Adipose tissue (tissue), 3 donors: ENCODE data around the gene APOL6. TPM values are rescaled to one million over a fixed set of nuclear protein-coding genes. Genes with fewer than 3 reads are reported as not detected.
"Not testable (repeated sequence)": the region's sequence is repeated elsewhere in the genome, so short reads cannot be mapped to it uniquely, and the experiment has no call there.

Experiments used
- H3K27ac ChIP-seq: one replicate; pipeline ENCODE4 v1.5.1; 2013; ENCODE audit warnings: low read depth, low read length
- WGBS, 3 donors: extraction: QIAGEN DNeasy Blood & Tissue Kit; methylation state at CpG; one replicate each; pipeline ENCODE4 v1.1.7; 2013; 5-methylcytosine and 5-hydroxymethylcytosine counted together
- polyA plus RNA-seq, 3 donors: library from polyadenylated mRNA; stranded (reverse); fragments of 200-250 nt; gene quantifications; one replicate each; pipeline ENCODE4 v1.2.3, GENCODE V29; 2013
- donor health status: healthy with polysubstance abuse.
- donor health status: Bipolar disorder and iron deficiency.
- donor health status: healthy.

Gene APOL6
- polyA plus RNA-seq, 3 donors = 3.6 to 35.1 (median 11.6) TPM

DNA sequence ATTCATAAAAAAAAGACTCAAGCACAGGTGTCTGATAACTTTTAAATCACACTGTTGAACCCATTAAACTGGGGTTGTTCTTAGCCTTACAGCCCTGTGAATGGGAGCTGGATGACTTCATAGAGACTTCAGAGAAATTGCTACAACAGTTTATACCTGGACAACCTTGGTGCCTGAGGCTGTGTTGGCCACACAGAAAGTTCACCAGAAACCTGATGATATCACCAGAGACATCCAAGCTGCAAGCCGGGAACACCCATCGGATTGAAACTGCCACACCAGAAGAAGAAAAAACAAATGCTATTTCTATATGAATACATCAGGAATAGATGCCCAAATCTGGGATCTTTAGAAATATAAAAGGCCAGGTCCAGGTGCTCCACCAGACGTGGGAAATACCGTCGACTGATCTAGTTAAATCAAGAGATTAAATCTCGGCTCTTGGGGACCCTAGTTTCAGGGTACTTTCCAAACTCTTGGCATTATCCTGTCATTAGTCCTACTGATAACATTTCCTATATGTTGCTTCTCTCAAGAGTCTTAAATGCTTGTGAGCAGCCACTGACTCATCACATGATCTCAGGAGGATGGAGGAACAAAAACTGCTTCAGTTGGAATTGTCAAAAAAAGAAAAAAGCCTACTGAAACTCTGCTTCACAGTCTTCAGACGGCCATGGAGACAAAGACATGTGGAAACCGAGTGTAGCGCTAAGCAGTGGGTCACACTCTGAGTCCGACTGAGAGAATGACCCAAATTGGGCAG is 40.8 kb downstream of the APOL6 start:
- no peak overlapping the region for H3K27ac ChIP-seq
- WGBS, 3 donors = 84 to 89% (median 86%) methylated on average over 10 of the region's 10 CpGs

DNA sequence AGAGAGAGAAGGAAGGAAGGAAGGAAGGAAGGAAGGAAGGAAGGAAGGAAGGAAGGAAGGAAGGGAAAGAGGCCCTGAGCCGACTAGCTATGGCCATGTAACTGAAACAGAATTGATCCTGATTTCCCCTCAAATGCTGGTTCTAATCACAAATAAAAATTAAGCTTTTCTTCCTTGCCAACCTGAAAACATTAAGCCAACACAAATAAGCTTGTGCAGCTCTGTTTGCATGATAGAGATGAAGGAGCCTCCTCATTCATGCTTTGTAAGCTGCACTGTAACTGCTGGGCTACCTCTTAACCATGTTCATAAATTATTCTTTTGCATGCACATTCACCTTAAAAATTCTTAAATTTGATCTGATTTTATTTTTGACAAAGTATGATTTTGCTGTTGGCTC is 41.8 kb downstream of the APOL6 start:
- H3K27ac ChIP-seq = no peak overlapping the region
- WGBS, 3 donors = 26 to 50% (median 43%) methylated on average over 1 of the region's 1 CpG

DNA sequence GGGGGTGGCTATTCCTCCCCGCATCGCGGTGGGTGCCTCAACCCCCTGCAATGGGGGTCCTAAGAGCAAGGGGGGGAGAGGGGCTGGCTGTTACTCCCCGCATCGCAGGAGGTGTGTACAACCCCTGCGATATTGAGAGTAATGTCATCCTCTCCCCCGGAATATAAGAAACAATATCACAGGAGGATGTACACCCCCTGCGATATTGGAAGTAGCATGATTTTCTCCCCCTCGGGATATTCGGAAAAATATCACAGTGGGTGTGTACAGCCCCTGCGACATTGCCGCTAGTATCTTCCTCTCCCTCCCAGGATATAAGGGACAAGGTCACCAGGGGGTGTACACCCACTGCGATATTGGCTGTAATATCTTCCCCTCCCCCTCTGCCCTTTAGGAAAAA is 47.0 kb downstream of the APOL6 start:
- H3K27ac ChIP-seq = no peak overlapping the region
- WGBS, 3 donors = 84 to 85% (median 84%) methylated on average over 13 of the region's 13 CpGs

DNA sequence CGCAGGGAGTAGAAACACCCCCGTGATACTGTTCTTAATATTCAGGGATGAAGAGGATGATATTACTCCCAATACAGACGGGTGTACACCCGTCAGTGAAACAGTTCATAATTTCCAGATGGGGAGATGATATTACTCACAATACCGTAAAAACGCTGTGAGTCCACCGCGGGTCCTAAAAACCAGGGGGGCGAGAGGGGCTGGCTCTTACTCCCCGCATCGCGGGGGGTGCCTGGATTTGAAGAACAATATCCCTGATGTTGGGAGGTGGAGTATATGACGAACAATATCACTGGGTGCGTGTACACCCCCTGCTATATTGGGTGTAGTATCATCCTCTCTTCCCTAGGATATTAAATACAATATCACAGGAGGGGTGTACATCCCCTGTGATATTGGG is 48.9 kb downstream of the APOL6 start:
- WGBS, 3 donors = 78 to 79% (median 79%) methylated on average over 14 of the region's 14 CpGs
- H3K27ac ChIP-seq = no peak overlapping the region

DNA sequence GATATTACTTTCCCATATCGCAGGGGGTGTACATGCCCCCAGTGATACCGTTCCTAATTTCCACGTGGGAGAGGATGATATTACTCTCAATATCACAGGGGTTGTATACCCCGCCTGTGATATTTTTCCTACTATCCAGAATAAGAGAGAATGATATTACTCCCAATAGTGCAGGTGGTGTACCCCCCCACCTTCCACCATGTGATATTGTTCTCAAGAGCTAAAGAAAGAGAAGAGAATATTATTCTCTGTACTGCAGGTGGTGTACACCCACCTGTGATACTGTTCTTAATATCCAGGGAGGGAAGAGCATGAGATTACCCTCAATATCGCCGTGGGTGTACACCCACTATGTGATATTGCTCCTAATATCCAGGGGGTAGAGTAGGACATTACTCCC is 51.6 kb downstream of the APOL6 start:
- not testable (repeated sequence) for H3K27ac ChIP-seq
- WGBS, 3 donors = 70 to 78% (median 74%) methylated on average over 6 of the region's 6 CpGs

DNA sequence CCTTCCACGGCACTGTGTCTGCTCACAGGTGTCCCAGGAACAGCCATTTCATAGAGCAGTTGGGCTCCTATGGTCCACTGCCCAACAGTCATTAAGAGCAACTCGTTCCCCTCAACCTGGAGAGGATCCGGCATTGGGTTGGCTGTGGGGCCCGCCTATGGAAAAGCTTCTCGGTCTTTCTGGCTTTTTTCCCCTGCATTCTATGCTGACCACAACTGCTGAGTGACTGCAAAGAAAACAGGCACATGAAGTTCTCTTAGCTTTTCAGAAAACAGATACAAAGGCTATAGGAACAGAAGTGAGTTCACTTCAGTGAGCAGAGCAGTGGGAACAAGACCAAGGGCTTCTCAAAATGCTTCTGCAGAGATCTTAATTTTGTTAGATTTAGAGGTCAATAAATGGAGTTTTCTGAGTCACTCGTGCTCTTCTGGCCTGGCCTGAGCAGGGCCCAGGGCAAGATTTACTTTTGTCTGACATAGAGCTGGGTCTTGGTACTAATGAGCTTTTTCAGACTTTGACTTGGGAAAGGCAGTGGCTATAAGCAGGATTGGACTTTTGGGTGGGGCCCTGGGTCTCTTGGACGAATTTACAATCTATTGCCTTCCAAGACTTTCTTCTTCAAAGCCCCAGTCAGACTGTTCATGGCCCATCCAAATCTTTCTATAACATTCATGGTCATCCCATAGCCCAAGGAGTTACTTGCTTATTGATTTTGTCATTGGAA is 55.8 kb downstream of the APOL6 start:
- 78 to 79% (median 79%) methylated on average over 7 of the region's 7 CpGs for WGBS, 3 donors
- no peak overlapping the region for H3K27ac ChIP-seq

DNA sequence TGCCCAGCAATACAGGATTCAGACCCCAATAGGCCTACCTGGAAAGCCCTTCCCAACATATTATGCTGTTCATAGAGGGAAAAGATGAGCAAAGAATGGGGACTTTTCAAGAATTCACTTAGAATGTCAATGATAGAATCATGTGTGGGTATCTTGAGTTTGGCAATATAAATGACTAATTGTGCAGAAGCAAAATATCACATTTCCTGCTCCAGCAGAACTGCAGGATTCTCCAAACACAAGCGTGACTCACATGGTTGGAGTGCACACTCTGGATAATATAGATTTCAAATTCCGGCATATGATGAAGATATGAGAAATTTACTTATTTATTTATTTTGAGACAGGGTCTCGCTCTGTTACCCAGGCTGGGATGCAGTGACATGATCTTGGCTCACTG is 56.9 kb downstream of the APOL6 start:
- no peak overlapping the region for H3K27ac ChIP-seq
- 91 to 98% (median 94%) methylated on average over 3 of the region's 3 CpGs for WGBS, 3 donors

DNA sequence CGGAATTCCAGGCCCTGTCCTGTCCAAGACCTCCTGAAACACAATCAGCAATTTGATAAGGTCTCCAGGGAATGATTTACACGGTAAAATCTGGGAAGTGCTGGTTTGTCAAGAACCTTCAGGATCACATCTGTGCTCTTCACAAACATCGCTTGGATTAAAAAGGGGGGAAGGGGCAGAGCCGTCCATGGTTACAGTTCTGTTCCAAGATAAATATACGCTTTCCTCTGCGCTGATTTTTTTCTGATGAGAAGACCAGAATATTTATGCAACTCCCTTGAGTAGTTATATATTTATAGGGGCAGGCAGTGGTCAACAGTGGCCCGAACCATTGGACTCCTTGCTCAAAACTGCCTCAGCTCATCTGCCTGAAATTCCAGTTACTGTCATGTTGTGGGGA is 60.2 kb downstream of the APOL6 start:
- H3K27ac ChIP-seq = no peak overlapping the region
- 55 to 68% (median 65%) methylated on average over 7 of the region's 7 CpGs for WGBS, 3 donors

DNA sequence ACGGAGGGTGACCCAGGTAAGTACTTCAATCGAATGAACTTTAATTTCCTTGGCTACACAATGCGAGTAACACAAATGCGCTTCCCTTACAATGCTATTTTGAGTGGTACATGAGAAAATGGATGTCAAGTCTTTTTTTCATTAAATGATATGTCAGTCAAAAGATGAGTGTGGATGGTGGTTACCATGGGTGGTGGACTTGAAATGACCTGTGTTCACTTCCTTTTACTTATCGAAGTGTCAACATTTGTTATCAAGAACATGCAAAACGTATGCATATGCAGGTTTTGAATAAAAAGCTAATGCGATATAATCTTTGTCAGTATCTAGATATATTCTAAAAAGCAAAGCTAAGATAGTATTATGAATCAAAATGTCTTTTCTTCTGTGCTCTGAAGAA is 60.7 kb downstream of the APOL6 start:
- no peak overlapping the region for H3K27ac ChIP-seq
- WGBS, 3 donors = 71 to 83% (median 80%) methylated on average over 7 of the region's 7 CpGs

DNA sequence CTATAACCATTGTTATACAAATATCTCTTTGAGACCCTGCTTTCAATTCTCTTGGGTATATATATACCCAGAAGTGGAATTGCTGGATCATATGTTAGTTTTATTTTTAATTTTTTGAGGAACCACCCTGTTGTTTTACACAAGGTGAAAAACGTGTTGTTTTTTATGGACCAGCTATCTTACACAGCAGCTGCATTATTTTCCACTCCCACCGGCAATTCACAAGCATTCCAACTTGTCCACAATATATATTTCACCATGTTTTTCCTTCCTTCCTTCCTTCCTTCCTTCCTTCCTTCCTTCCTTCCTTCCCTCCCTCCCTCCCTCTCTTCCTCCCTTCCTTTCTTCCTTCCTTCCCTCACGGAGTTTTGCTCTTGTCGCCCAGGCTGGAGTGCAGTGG is 63.1 kb downstream of the APOL6 start:
- no peak overlapping the region for H3K27ac ChIP-seq
- 72 to 90% (median 81%) methylated on average over 4 of the region's 4 CpGs for WGBS, 3 donors

DNA sequence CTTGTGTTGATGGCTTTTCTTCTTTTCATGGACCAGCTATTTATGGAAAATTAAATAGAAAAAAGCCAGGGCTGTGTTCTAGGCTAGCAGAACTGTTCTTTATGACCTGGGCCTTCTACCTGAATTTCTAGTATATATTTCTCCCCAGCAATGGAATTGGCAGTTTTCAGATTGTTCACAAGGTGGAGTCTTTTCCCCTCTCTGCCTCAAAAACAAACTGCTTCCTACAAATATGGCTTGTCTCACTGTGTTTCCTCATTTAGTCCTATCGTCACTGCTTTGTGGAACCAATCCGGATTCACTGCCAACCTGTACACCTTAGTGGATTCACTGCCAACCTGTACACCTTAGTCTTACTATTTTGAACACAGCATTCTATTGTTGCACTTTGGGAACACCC is 64.4 kb downstream of the APOL6 start:
- WGBS, 3 donors = 89 to 95% (median 91%) methylated on average over 2 of the region's 2 CpGs
- no peak overlapping the region for H3K27ac ChIP-seq

DNA sequence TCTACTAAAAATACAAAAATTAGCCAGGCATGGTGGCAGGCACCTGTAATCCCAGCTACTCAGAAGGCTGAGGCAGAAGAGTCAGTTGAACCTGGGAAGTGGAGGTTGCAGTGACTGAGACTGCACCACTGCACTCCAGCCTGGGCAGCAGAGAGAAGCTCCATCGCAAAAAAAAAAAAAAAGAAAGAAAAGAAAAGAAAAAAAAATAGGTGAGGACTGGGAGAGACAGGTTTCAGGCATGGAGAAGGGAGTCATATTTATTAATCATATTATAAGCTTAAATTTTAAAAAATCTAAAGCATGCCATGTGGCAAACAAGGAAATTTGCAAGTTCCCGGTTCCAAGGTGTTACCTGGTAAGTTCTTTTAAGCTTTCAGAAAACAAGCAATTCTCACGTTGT is 69.3 kb downstream of the APOL6 start, which contains the start of gene APOL5:
TSS of gene APOL5 (plus strand) at position 301 of the 400 bp plus-strand sequence. CDS start at position 301, 0 bp downstream.
- no peak within 1 kb of the TSS for H3K27ac ChIP-seq
- whole genome bisulfite sequencing, 3 donors = 61 to 85% (median 83%) methylated on average over 3 of the region's 3 CpGs

Other genes with a start within 250 kb of the APOL6 start
- 10 to 100 TPM in 2 of 3 donors, 1 to 10 TPM in 1; 8.7 to 12.1 (median 11.2) TPM for gene MCM5, start 248.3 kb upstream of the APOL6 start, polyA plus RNA-seq
- gene RASD2, start 107.6 kb upstream of the APOL6 start, polyA plus RNA-seq = 1 to 10 TPM in 1 of 3 donors, under 1 TPM in 2; 0.26 to 1.1 (median 0.34) TPM
- 10 to 100 TPM in 2 of 3 donors, 1 to 10 TPM in 1; 1.3 to 19.2 (median 16.2) TPM for gene MB, start 31.1 kb upstream of the APOL6 start, polyA plus RNA-seq
- gene APOL5, start 69.4 kb downstream of the APOL6 start, polyA plus RNA-seq = under 1 TPM in 1 of 3 donors, not detected in 2; 0.04 TPM